HepG2 (cell line): ENCODE data around the gene CCDC87. TPM values are rescaled to one million over a fixed set of nuclear protein-coding genes. Genes with fewer than 3 reads are reported as not detected.

Experiments used
- ATAC-seq: fragments of 200-7000 bp; cut with Tn5 transposase; 3 replicates; pipeline ENCODE4 v1.9.1; 2020; ENCODE audit warnings: mild to moderate bottlenecking, moderate library complexity
- BruUV-seq: library from RNA; stranded (reverse); fragments of 400-500 nt; replicated peaks from 2 replicates; lab custom pipeline; 2021; lab: Mats Ljungman, UMichigan
- CTCF ChIA-PET: fragments of 300-600 bp; formaldehyde crosslinking; extraction: SDS; loops from one replicate; lab custom pipeline; 2021; ENCODE audit warnings: low total read pairs, inconsistent platforms, low intra/inter-chr PET ratio; lab: Yijun Ruan, JAX
- POLR2A ChIA-PET: fragments of 350-600 bp; sonication (Branson Sonifier 250); formaldehyde crosslinking; loops from one replicate; lab custom pipeline; 2020; ENCODE audit warnings: antibody characterized with exemption, inconsistent platforms; lab: Yijun Ruan, JAX
- DNase-seq: peaks from one replicate; pipeline ENCODE4 v3.0.0-alpha.2; 2015; ENCODE audit warnings: low spot score
- FAIRE-seq: peaks from 3 replicates; lab custom pipeline; 2011; peaks lifted over from hg19 to GRCh38; lab: Jason Lieb, UNC
- H2AFZ ChIP-seq: one replicate; pipeline ENCODE4 v1.6.1; 2011; ENCODE audit warnings: low read length, inconsistent platforms
- H3K27ac ChIP-seq: fragments of 300-600 bp; 3 replicates; pipeline ENCODE4 v1.8.0; 2011; ENCODE audit warnings: mixed run types, mild to moderate bottlenecking, mixed read lengths, low read length, inconsistent platforms; ENCODE audit not compliant: insufficient read depth; ENCODE audit errors: extremely low read length
- H3K27me3 ChIP-seq, 2 experiments: fragments of 200-600 bp in 1 of 2; 2 replicates in 1 of 2; 3 replicates in 1 of 2; pipeline versions ENCODE4 v1.6.0 to v1.8.0; 2011; ENCODE audit warnings: low read length in 2 of 2, mild to moderate bottlenecking in 2 of 2, moderate library complexity in 2 of 2, inconsistent platforms in 1 of 2; ENCODE audit not compliant: insufficient read depth in 2 of 2, control insufficient read depth in 1 of 2
- H3K36me3 ChIP-seq, 2 experiments: fragments of 200-600 bp in 1 of 2; replicated peaks in 1 of 2; 2 replicates in 1 of 2; 3 replicates in 1 of 2; pipeline versions ENCODE4 v1.5.1 to v1.8.0; 2011; ENCODE audit warnings: low read length in 2 of 2, inconsistent platforms in 1 of 2; ENCODE audit not compliant: insufficient read depth in 2 of 2, control insufficient read depth in 1 of 2
- H3K4me1 ChIP-seq: 2 replicates; pipeline ENCODE4 v1.5.1; 2012; ENCODE audit warnings: low read length, inconsistent platforms; ENCODE audit not compliant: insufficient read depth
- H3K4me2 ChIP-seq: 2 replicates; pipeline ENCODE4 v1.6.0; 2011; ENCODE audit warnings: low read depth, low read length, inconsistent platforms
- H3K4me3 ChIP-seq, 3 experiments: fragments of 200-600 bp in 1 of 3; sonication (generic), shearing (Covaris generic) in 1 of 3; replicated peaks in 1 of 3; 2 replicates each; pipeline ENCODE4 v1.5.1; 2011 to 2016; ENCODE audit warnings: low read length in 3 of 3, inconsistent platforms in 2 of 3, low read depth in 2 of 3, mild to moderate bottlenecking in 2 of 3, control low read depth in 1 of 3, mixed read lengths in 1 of 3; ENCODE audit not compliant: insufficient read depth in 1 of 3
- H3K79me2 ChIP-seq: one replicate; pipeline ENCODE4 v1.6.1; 2011; ENCODE audit warnings: low read length, inconsistent platforms; ENCODE audit not compliant: insufficient read depth
- H3K9ac ChIP-seq: 2 replicates; pipeline ENCODE4 v1.6.0; 2011; ENCODE audit warnings: mild to moderate bottlenecking, low read depth, low read length, inconsistent platforms; ENCODE audit not compliant: insufficient read depth
- H3K9me3 ChIP-seq: 2 replicates; pipeline ENCODE4 v1.5.1; 2012; ENCODE audit warnings: mild to moderate bottlenecking, low read length
- H4K20me1 ChIP-seq: 2 replicates; pipeline ENCODE4 v1.6.0; 2011; ENCODE audit warnings: inconsistent platforms, mild to moderate bottlenecking, low read length, moderate library complexity; ENCODE audit not compliant: insufficient read depth
- BHLHE40 ChIP-seq: IDR thresholded peaks from 2 replicates; pipeline ENCODE4 v1.6.1; 2011; ENCODE audit warnings: low read length, improper control_type of control experiment
- BRF2 ChIP-seq: sonication (generic); formaldehyde crosslinking; IDR thresholded peaks from 2 replicates; pipeline ENCODE4 v1.8.1; 2022; ENCODE audit warnings: mild to moderate bottlenecking, missing genetic modification reagents
- DNMT1 ChIP-seq: sonication (generic); formaldehyde crosslinking; IDR thresholded peaks from 2 replicates; pipeline ENCODE4 v1.5.1; 2020; ENCODE audit warnings: mild to moderate bottlenecking, missing genetic modification reagents
- RELA ChIP-seq: sonication (generic); formaldehyde crosslinking; IDR thresholded peaks from 2 replicates; pipeline ENCODE4 v1.4.0; 2020; ENCODE audit warnings: missing genetic modification reagents
- SALL1 ChIP-seq: sonication (generic); formaldehyde crosslinking; IDR thresholded peaks from 2 replicates; pipeline ENCODE4 v1.8.0; 2022; ENCODE audit warnings: mild to moderate bottlenecking, missing genetic modification reagents
- THAP7 ChIP-seq: sonication (generic); formaldehyde crosslinking; IDR thresholded peaks from 2 replicates; pipeline ENCODE4 v1.8.1; 2023; ENCODE audit warnings: mild to moderate bottlenecking, missing genetic modification reagents
- ZNF296 ChIP-seq: sonication (generic); formaldehyde crosslinking; conservative IDR thresholded peaks from 2 replicates; pipeline ENCODE4 v1.5.0; 2020; ENCODE audit warnings: mild to moderate bottlenecking, missing genetic modification reagents
- ZNF619 ChIP-seq: sonication (generic); formaldehyde crosslinking; IDR thresholded peaks from 2 replicates; pipeline ENCODE4 v1.4.0; 2020; ENCODE audit warnings: mild to moderate bottlenecking, missing genetic modification reagents
- WGBS: methylation state at CpG from one replicate; pipeline ENCODE4 v1.1.6; 2017; ENCODE audit warnings: low lambda C conversion rate; 5-methylcytosine and 5-hydroxymethylcytosine counted together
- in situ Hi-C: cut with HindIII; loops from 2 replicates; pipeline ENCODE4 v1.10.0; 2017; ENCODE audit warnings: low pct_unique_long_range_greater_than_20kb; ENCODE audit not compliant: extremely low pct_ligation_motif_present
- intact Hi-C: fragments of 100-400 bp; cut with micrococcal nuclease; formaldehyde crosslinking; loops from one replicate; pipeline ENCODE4 v1.10.0; 2022; ENCODE audit not compliant: unreplicated experiment
- polyA plus RNA-seq, 8 experiments: library from polyadenylated mRNA; depleted of rRNA in 3 of 8; stranded (reverse) in 7 of 8; unstranded in 1 of 8; fragments of >200 nt; fragmentation: Illumina TruSeq in 4 of 8; extraction: Trizol in 4 of 8; gene quantifications; 2 replicates each; pipeline versions ENCODE4 v1.2.1 to v1.2.3, GENCODE V29; 2011 to 2016; ENCODE audit warnings: low read depth in 4 of 8, missing spikeins in 1 of 8, mixed read lengths in 1 of 8; ENCODE audit not compliant: insufficient read depth in 1 of 8
- total RNA-seq, 5 experiments: library from RNA; depleted of rRNA; stranded (reverse); fragments of >200 nt; fragmentation: Illumina TruSeq; extraction: Trizol; gene quantifications; 2 replicates each; pipeline ENCODE4 v1.2.3, GENCODE V29; 2016; ENCODE audit warnings: low read depth in 1 of 5
- TF ChIP-seq, protein P1 (sequence below): sonication (generic); formaldehyde crosslinking; IDR thresholded peaks from 2 replicates; pipeline ENCODE4 v1.4.0; 2020; ENCODE audit warnings: mild to moderate bottlenecking, missing genetic modification reagents

The CCDC87 gene
- total and polyA plus RNA-seq, 2 of the 13 experiments (the other 11 are each of a cell fraction or from before 2014, with no cell fraction given): 0.05 to 0.42 TPM

DNA sequence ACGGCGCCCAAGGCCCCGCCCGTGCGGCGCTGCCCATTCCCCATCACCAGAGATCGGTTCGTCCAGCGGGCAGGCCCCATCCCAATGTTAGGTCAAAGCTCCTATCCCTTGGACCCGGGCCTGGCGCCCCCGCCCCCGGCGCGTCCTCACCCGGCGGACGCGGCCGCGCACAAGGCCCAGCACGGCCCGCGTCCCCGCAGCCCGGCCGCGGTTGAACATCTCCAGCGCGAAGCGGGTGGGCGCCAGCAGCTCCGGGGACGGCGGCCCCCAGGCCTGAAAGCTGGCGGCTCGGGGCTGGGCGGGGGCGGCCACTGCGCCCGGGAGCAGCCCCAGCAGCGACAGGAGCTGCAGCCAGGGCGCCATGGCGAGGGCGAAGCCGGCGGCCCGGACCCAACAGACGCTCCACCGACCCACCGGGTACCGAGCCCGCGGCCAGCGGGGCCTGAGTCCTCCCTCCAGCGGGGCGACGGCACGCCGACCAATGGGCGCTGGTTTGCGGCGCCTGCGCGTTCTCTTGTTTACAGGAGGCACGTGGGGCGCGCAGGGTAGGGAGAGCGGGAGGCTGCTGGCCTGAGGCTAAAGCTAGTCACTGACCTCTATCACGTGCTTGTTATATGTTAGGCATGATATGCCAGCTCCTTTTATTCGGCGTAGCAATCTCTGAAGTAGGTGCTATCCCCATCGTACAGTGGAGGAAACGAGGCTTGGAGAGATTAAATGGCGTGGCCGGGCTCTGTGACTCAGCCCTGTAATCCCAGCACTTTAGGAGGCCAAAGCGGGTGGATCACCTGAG, 24.5 kb downstream of the CCDC87 start, which contains the start of gene CTSF:
CTSF (minus strand) TSS at position 483 of the 793 bp plus-strand sequence; CDS start at position 363, 120 bp downstream.
- Histone ChIP-seq H3K4me3 (no peak within 1 kb of the TSS), H3K79me2 (no peaks in the 10 kb centered on the region), H3K36me3 (no peaks in the 10 kb centered on the region), H3K9me3 (no peaks in the 10 kb centered on the region), H3K4me1 (no peaks in the 10 kb centered on the region), H3K9ac (no peak within 1 kb of the TSS), H4K20me1 (no peaks in the 10 kb centered on the region), H3K27ac (no peak within 1 kb of the TSS), H3K27me3 (peaks cover 3 to 43% of the 10 kb centered on the region in 2 experiments; a peak in 4 of 5 replicates), H3K4me2 (no peak within 1 kb of the TSS), H2AFZ (no peak within 1 kb of the TSS)
- TF ChIP-seq THAP7 (CRISPR knock-in tag) (no peak), DNMT1 (no peak), BRF2 (CRISPR knock-in tag) (no peak), ZNF296 (CRISPR knock-in tag) (no peak), SALL1 (CRISPR knock-in tag) (no peak), ZNF619 (CRISPR knock-in tag) (no peak), BHLHE40 (no peak), RELA (CRISPR knock-in tag) (no peak)
- TF ChIP-seq, protein P1, sequence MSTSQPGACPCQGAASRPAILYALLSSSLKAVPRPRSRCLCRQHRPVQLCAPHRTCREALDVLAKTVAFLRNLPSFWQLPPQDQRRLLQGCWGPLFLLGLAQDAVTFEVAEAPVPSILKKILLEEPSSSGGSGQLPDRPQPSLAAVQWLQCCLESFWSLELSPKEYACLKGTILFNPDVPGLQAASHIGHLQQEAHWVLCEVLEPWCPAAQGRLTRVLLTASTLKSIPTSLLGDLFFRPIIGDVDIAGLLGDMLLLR (CRISPR knock-in tag): no peak
- ATAC-seq: no peak
- ChIA-PET POLR2A (no interaction called here), CTCF (no interaction called here)
- intact Hi-C loops (no loop called here), in situ Hi-C loops (loop anchor here (25.0 kb wide), 1 partner anchor 269 kb away; the partner anchor contains the start of gene RCE1)
- FAIRE-seq: no peak
- no peak for DNase-seq
- BruUV-seq: no TSS peak
- WGBS: 58% methylated on average over 9 of the region's 77 CpGs
